NCI-H2171 treated with DMSO at 0.1 percent for 48 hours (cell line): ENCODE results near the gene ANGPTL7.

Source experiments
- DNase-seq: peaks from one replicate; lab custom pipeline; 2025; lab: John Stamatoyannopoulos, UW

The ANGPTL7 gene

DNA sequence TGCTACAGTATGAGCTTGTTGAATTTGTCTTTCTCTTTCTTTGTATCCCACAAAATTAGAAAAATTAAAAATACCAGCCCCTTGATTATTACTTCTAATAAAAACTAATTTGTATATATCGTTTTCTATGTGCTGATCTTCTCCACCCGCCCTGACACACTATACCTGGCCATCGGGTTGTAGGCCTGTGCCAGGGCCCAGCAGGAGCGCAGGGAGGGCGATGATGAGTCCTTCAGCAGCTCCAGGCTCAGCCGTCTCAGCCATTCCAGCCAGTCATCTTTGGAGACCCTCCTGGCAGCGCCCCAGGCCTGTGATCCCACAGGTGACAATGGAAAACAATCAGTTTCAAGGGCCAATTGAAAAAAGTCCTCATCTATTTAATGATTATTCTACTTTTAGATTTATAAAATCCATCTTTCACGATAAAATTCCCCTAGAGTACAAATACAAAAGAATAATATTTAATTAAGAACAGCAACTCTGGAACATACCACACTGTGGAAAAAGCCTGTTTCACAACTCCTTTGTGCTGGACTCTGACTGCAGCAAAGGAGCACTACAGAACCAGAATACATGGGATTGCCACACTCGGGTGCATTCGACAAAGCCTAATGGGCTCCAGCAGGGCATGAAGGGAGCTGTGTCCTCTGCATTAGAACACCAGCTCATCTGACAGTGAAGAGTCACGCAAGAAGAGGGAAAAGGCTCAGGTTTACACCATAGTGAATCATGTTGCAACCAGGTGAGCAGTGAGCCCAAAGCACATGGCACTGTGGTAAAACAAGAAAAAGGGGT lies 15.4 kb downstream of the ANGPTL7 start:
- DNase-seq, result no peak

DNA sequence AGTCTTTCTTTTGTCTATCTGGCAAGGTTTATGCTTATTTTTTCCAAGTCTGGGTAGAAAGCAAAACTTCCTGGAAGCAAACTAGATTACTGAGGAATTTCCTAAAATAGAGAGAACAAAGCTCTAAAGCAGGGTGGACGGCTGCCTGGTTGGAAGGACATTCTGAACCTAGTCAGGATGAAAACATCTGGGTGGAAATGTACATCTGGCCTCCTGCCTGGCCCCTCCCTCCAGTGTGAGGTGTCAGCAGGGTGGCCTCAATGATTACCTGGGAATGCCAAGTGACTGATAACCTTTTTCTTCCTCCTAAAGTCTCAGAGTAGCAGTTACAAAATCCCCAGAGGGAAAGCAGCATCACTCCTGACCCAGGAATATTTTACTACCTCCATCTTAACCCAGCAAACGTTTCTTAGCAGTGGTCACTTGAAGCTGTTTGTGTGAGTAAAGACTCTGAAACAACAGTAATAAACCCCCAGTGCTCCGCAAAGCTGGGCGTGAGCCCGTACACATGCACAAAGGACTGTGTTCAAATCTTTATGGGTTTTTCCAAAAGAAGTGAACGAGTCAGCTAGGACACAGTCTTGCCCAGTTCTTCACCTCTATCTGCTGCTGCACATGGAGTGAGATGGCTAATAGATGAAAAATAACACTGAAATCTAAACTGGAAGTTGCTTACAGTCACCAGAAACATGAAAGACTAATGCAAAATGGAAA lies 18.9 kb downstream of the ANGPTL7 start:
- no peak for DNase-seq

DNA sequence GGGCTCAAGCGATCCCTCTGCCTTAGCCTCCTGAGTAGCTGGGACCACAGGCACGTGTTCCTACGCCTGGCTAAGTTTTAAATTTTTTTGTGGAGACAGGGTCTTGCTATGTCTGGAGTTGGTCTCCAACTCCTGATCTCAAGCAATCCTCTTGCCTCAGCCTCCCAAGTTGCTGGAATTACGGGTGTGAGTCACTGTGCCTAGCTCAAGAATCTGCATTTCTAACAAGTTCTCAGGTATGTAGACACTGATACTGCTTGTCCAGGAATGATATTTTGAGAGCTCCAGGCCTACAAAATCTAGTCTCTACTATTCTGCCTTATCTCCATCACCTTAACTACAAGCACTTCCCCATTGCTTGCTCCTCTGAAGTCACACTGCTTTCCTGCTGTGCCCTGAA lies 22.3 kb downstream of the ANGPTL7 start:
- DNase-seq, result no peak

DNA sequence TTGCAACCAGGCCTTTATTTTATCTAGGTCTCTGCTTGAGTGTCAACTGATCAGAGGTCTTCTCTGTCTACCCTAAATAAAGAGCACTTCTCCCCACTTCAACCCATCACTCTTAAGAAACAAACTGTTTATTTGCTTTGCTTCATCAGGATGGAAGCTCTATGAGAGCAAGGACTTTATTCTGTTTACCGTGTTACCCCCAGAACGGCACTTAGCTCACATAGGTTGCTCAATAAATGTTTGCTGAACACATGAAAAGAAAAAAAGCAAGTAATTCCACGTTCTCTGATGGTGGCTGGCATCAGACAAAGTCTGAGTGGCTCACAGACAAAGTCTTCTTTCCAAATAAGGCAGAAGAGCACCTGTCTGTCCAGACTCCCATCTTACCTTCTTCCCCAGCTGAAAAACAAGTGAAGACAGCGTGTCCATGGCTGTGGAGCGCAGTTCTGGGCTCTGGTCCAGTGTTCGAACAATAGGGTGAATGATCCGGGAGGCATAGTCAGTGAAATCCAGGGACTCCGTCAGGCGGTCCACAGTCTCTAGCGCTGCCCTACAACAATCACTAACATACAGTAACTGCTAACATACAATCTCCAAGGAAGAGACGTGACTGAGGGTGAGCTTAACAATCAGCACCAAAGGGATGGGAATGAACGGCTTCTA lies 22.9 kb downstream of the ANGPTL7 start:
- DNase-seq, result no peak

DNA sequence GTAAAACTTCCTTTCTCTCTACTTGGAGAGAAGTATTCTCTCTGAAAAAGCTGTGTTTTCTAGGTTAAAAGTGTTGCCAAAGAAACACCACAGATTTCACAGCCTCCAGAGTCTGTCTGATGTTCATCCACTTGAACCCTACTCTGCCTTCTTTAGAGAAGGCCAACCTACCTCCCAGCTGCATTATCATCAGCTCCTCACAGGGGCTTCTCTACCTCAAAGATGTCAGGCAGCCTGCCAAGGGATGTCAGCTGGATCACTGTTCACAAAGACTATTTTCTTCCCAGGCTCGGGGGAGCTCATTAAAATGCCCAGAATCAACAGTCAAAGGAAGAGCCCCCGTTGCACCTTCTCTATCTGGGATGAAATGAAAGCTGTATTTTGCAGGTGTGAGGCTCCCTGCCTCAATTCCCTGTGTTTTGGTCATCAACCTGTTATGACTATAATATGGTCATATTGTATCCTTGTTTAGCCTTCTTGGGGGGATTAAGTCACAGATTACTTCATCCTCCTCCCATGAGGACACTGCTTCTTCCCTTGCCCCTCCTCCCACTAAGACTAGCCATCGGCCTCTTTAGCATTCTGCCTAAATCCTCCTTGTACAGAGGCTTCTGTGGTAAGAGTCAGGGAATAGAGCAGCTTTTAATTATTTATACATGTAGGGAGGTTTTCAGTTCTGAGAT lies 25.7 kb downstream of the ANGPTL7 start:
- peak; percentile 27 for DNase-seq

DNA sequence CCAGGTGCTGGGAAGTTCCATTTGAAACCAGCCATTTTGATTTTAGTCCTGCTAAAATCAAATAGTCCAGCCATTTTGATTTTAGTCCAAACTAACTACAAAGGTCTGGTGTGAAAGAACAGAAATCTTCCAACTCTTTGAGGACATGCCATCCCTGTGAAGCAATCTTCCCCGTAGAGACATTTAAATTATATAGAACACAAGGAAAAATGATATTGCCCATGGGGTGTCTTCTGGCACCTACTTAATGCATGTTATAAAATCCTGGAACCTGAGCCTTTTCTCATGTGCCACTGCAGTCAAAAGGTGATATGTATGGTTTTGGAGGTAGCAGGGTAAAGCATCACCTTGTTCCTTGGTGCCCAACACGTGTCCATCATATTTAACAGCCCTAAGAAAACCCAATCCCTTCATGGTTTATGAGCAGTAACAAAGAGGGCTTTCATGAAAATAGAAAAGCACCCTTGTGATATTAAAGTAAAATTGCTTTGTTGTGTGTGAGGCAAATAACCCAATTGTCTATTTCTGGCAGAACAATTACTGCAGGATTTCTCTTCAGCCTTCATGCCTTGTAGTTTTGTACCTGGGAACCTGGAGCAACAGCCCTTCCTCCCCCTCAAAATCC lies 26.3 kb downstream of the ANGPTL7 start:
- no peak for DNase-seq

DNA sequence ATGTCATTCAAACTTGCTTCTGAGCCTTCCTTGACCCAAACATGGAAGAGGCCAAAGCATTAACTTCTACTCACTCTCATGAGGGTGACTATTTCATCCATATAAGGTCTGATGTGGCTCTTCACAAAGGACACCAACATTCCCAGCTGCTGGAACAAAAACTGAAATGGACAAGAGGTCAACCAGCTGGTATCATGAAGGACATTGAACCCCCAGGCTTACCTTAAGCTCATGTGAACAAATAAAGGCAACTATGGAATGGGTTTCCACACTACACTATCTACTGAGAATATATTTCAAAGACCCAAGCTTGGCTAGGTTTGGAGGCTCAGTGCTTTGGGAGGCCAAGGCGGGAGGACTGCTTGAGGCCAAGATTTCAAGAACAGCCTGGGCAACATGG lies 26.9 kb downstream of the ANGPTL7 start:
- no peak for DNase-seq

DNA sequence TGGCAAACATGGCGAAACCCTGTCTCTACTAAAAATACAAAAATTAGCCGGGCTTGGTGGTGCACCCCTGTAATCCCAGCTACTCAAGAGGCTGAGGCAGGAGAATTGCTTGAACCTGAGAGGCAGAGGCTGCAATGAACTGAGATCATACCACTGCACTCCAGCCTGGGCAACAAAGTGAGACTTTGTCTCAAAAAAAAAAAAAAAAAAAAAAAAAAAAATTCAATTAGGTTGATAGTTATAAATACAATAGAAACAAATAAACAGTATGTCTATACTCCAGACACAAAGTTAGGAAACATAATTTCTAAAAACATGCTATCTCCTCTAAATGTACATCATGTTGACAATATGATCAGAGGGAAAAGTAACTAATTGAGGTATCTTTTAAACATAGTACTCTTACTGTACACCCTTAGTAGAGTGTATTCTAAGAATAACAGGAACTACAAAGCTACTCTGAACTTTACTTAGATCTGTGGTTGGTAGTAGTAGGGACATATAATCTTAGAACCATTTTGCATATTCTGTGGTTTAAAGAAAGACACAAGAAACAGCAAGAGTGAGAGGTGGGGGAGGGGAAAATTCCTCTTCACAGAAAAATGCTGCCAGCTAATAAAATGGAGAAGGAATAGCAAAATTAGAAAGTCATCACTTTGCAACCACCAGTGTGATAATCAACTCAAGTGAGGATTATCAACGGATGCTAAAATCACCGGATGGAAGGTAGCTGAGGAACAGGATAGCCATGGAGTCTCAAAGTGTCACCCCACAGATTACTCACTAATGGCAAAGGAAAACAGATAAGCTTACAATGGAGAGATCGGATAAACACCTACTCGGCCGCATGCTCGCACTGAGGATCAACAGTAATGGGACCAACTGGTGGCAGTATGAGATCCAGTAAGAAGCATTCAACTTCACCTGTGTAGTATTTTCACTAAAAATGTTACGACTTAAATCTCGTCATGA lies 38.2 kb downstream of the ANGPTL7 start:
- no peak for DNase-seq

DNA sequence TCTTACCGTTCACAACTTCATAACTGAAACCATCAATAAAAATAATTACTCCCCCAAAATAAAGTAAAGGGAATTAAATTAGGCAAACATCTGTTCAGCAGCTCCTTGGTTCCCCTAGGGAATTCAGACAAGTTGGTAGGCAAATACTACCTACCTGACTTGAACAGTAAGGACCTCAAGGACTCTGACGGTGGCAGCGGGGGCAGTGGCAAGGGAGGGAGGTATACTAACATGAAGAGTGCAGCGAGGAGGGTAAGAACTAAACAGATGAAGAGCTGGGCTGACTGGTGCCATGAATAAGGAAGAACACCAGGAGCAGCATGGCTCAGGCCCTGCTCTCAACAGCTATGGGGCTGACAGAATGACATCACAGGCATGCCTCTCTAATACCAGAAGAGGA lies 40.0 kb downstream of the ANGPTL7 start:
- DNase-seq, result peak; percentile 59

DNA sequence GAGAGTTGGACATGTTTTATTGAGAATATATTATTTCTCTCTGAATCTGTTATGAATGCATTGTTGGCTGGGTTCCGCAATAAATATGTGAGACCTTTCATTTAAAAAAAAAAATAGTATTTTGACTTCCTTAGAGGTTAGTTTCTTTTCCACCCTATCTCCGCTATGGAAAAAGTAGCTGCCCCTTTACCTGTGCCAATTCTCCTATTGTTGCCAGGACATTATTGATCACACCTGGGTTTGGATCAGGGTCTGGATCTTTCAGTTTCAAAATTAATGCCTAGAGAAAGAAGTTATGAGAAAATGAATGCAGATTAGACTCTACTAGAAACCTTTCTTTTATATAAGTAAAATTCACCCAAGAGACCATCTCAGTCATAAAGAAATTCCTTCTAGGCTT lies 44.1 kb downstream of the ANGPTL7 start:
- no peak for DNase-seq

DNA sequence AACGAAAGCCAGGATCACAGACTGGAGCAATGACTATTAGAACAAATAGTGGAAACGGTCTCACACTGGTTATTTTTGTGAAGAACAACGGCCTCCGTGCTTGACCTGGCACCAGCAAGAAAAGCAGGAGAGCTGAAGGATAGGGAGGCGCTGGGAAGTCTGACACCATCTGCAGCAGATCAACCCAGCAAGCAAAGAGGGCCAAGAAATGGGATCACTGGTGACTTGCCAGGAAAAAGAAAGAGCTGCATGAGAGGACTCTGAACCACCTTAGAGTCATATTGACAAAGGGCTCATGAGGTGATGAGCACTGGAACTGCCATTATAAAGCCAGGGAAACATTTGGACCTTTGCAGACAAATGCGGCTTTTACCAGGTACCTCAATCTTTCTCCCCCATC lies 48.2 kb downstream of the ANGPTL7 start:
- DNase-seq, result no peak

DNA sequence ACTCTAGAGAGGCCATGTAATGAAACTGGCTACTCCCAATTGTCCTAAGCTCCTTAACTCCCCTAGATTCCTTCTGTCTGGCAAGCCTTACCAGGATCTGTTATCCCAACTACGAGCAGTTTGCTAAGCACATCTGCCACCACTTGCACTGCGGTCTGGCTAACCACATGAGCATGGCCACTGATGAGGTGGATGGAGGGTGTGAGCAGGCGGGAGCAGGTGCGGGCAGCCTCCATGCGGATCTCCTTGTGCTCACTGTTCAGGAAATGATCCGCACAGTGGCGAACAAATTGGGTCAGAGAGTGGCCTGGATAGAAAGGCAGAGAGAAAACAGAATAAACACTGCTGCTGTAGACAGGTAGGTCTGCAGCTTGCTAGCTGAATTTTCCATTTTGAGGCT lies 49.2 kb downstream of the ANGPTL7 start:
- no peak for DNase-seq

DNA sequence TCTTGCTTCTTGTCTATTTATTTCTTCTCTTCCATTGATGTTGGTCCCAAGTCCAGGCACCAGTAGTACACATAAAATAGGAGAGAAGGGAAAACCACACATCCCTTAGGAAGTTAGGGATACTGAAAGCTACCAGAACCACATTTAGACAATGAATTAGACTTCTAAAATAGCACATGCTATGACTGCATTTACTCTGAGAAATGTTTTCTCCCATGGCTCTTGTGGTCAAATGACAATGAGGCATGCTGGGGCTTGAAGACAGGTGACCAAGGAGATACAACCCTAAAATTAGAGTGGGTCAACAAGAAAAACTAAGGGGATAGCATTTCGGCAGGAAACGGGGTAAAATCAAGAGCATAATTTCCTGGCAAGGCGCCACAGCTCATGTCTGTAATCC lies 56.1 kb downstream of the ANGPTL7 start:
- DNase-seq, result no peak
